GM21786 (cell line): ENCODE measurements around the gene VPS9D1.
A peak's percentile ranks its signal among the peaks of the same experiment; 100 is the strongest.
"Not testable (repeated sequence)": the region's sequence is repeated elsewhere in the genome, so short reads cannot be mapped to it uniquely, and the experiment has no call there.

Experiments used
- ATAC-seq: cut with Tn5 transposase; IDR thresholded peaks from one replicate; pipeline ENCODE4 v1.9.1; 2021; ENCODE audit not compliant: unreplicated experiment

The VPS9D1 gene

GRCh38 chr16:89667000-89667399 lies 53.7 kb downstream of the VPS9D1 start:
- ATAC-seq: not testable (repeated sequence)

DNA sequence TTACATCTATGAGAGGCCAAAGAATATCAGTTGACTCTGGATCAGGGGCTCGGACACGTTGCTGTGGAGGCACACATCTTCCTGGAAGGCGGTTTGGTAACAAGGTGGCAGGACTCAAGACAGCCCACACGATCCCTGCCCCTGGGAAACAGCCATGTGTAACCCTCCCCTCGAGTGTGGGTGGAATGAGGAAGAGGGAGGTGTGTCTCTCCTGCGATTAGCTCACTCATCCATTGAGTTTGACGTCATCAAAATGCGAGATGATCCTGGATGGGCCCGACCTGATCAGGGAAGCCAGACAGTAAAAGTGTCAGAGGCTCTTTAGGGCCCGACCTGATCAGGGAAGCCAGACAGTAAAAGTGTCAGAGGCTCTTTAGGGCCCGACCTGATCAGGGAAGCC lies 56.5 kb downstream of the VPS9D1 start:
- ATAC-seq: not testable (repeated sequence)

DNA sequence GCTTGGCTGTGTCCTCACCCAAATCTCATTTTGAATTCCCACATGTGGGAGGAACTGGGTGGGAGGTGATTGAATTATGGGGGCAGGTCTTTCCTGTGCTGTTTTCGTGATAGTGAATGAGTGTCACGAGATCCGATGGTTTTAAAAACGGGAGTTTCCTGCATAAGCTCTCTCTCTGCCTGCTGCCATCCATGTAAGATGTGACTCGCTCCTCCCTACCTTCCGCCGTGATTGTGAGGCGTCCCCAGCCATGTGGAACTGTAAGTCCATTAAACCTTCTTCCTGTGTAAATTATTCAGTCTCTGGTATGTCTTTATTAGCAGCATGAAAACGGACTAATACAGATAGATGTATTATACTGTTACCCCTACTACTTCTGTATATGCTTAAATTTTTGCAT lies 59.5 kb downstream of the VPS9D1 start:
- no peak for ATAC-seq

- ATAC-seq: no peak
These were observed 60.6 kb downstream of the VPS9D1 start for GRCh38 chr16:89660146-89660545.

- ATAC-seq: no peak
These were observed 62.3 kb downstream of the VPS9D1 start for GRCh38 chr16:89658221-89658879.

GRCh38 chr16:89657442-89658220 lies 63.1 kb downstream of the VPS9D1 start, which contains the start of the genes CHMP1A and SPATA33:
Gene CHMP1A, minus strand, starts transcription at chr16:89657708. Its CDS starts 120 bp downstream, at chr16:89657588.
Gene SPATA33, plus strand, starts transcription at chr16:89657836. Its CDS starts 76 bp downstream, at chr16:89657912.
- peak; percentile 90 for ATAC-seq
